Measurements from ENCODE around the gene CENPA. TPM values are rescaled to one million over a fixed set of nuclear protein-coding genes. Genes with fewer than 3 reads are reported as not detected.

The CENPA gene
- total and polyA plus RNA-seq, 2 of the 13 experiments (the other 11 are each of a cell fraction or from before 2014, with no cell fraction given): 28.5 to 38.5 TPM

DNA sequence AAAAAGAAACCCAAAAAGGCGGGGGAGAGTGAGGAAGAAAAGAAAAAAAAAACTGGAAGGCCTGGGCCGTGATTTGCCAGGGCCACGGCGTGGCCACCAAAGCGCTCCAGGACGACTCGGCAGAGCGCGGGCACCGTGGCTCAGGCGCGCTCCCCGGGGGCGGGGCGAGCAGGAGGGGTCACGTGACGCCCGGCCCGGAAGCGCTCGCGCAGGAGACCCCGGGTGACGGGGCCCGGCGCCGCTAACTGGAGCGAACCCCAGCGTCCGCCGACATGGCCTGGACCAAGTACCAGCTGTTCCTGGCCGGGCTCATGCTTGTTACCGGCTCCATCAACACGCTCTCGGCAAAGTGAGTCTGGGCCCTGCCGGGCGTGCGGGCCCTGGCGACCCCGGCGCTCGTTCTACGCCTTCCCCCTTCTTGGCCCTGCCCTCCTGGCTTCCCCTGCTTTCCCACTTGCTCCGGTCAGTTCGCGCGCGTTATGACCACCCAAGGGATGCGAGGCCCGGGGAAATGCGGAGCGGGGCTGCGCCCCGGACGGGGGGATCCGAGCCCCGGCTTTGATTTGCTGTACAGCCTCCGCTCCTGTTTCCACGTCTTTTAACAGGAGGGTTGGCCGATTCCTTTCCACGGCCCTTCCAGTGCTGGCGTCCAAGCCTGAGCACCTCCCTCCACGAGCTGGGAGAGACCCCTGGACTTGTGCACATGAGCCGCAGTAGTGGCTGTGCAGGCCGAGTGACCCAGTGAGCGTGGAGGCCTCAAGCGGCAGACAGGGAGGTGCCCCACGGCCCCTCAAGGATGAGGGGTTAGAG, 21.6 kb upstream of the CENPA start, which contains the start of gene SLC35F6 (continued):
- TF ChIP-seq, protein P1, sequence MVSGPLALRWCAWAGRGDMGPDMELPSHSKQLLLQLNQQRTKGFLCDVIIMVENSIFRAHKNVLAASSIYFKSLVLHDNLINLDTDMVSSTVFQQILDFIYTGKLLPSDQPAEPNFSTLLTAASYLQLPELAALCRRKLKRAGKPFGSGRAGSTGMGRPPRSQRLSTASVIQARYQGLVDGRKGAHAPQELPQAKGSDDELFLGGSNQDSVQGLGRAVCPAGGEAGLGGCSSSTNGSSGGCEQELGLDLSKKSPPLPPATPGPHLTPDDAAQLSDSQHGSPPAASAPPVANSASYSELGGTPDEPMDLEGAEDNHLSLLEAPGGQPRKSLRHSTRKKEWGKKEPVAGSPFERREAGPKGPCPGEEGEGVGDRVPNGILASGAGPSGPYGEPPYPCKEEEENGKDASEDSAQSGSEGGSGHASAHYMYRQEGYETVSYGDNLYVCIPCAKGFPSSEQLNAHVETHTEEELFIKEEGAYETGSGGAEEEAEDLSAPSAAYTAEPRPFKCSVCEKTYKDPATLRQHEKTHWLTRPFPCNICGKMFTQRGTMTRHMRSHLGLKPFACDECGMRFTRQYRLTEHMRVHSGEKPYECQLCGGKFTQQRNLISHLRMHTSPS (CRISPR knock-in tag; IDR thresholded peaks at IDR 0.05; ENCODE audit: low read depth): no peak; the same call in 1 of the 2 replicates
- no peak for TF ChIP-seq ZFP37 (CRISPR knock-in tag; IDR thresholded peaks at IDR 0.05; ENCODE audit: borderline replicate concordance)
- TF ChIP-seq HES4 (CRISPR knock-in tag; IDR thresholded peaks at IDR 0.05; ENCODE audit: borderline replicate concordance): 0 out of 2 replicates have a peak, but pooled peaks have one; percentile 31
- peak; percentile 71; the same call in 1 of the 2 replicates for TF ChIP-seq MAZ (IDR thresholded peaks at IDR 0.05; ENCODE audit: borderline replicate concordance, low read depth, low read length)
- TF ChIP-seq MAZ (CRISPR knock-in tag; IDR thresholded peaks at IDR 0.05; ENCODE audit: low read depth): peak; percentile 85
- TF ChIP-seq NFE2L2 (IDR thresholded peaks at IDR 0.05; ENCODE audit: low read length): no peak
- no peak for TF ChIP-seq PRPF4 (IDR thresholded peaks at IDR 0.05; ENCODE audit: low read depth, low read length, poor library complexity, severe bottlenecking)
- no peak for TF ChIP-seq DPF2 (CRISPR knock-in tag; IDR thresholded peaks at IDR 0.05; ENCODE audit: borderline replicate concordance, low read depth)
- peak; percentile 53; the same call in 1 of the 2 replicates for TF ChIP-seq ZBTB7B (CRISPR knock-in tag; IDR thresholded peaks at IDR 0.05)
- no peak for TF ChIP-seq KLF15 (CRISPR knock-in tag; IDR thresholded peaks at IDR 0.05; ENCODE audit: borderline replicate concordance)
- no peak for TF ChIP-seq ZC3H4 (CRISPR knock-in tag; IDR thresholded peaks at IDR 0.05; ENCODE audit: borderline replicate concordance)
- no peak for TF ChIP-seq ZNF674 (CRISPR knock-in tag; IDR thresholded peaks at IDR 0.05; ENCODE audit: low read depth)
- TF ChIP-seq, protein P2, sequence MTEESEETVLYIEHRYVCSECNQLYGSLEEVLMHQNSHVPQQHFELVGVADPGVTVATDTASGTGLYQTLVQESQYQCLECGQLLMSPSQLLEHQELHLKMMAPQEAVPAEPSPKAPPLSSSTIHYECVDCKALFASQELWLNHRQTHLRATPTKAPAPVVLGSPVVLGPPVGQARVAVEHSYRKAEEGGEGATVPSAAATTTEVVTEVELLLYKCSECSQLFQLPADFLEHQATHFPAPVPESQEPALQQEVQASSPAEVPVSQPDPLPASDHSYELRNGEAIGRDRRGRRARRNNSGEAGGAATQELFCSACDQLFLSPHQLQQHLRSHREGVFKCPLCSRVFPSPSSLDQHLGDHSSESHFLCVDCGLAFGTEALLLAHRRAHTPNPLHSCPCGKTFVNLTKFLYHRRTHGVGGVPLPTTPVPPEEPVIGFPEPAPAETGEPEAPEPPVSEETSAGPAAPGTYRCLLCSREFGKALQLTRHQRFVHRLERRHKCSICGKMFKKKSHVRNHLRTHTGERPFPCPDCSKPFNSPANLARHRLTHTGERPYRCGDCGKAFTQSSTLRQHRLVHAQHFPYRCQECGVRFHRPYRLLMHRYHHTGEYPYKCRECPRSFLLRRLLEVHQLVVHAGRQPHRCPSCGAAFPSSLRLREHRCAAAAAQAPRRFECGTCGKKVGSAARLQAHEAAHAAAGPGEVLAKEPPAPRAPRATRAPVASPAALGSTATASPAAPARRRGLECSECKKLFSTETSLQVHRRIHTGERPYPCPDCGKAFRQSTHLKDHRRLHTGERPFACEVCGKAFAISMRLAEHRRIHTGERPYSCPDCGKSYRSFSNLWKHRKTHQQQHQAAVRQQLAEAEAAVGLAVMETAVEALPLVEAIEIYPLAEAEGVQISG (CRISPR knock-in tag; IDR thresholded peaks at IDR 0.05): peak; percentile 77
- no peak for TF ChIP-seq STAT5B (CRISPR knock-in tag; IDR thresholded peaks at IDR 0.05)
- no peak; the same call in 1 of the 2 replicates for TF ChIP-seq ZNF256 (CRISPR knock-in tag; conservative IDR thresholded peaks at IDR 0.05)
- no peak for TF ChIP-seq RBAK (CRISPR knock-in tag; IDR thresholded peaks at IDR 0.05)
- TF ChIP-seq ZNF264 (CRISPR knock-in tag; IDR thresholded peaks at IDR 0.05): no peak; the same call in 1 of the 2 replicates
- TF ChIP-seq HDAC1 (CRISPR knock-in tag; IDR thresholded peaks at IDR 0.05): peak; percentile 78; the same call in 1 of the 2 replicates
- TF ChIP-seq POLR2AphosphoS2 (IDR thresholded peaks at IDR 0.05; ENCODE audit: low read depth, low read length): no peak
- no peak for TF ChIP-seq NFE2 (CRISPR knock-in tag; IDR thresholded peaks at IDR 0.05)
- no peak for TF ChIP-seq ZFP36L2 (CRISPR knock-in tag; IDR thresholded peaks at IDR 0.05)
- 0 out of 2 replicates have a peak, but pooled peaks have one; percentile 81 for TF ChIP-seq ZNF577 (CRISPR knock-in tag; IDR thresholded peaks at IDR 0.05; ENCODE audit: borderline replicate concordance, low read depth)
- TF ChIP-seq, protein P3, sequence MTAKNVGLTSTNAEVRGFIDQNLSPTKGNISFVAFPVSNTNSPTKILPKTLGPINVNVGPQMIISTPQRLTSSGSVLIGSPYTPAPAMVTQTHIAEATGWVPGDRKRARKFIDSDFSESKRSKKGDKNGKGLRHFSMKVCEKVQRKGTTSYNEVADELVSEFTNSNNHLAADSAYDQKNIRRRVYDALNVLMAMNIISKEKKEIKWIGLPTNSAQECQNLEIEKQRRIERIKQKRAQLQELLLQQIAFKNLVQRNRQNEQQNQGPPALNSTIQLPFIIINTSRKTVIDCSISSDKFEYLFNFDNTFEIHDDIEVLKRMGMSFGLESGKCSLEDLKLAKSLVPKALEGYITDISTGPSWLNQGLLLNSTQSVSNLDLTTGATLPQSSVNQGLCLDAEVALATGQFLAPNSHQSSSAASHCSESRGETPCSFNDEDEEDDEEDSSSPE (CRISPR knock-in tag; IDR thresholded peaks at IDR 0.05): peak; percentile 74
- peak; percentile 30; the same call in 1 of the 2 replicates for TF ChIP-seq ZNF782 (CRISPR knock-in tag; IDR thresholded peaks at IDR 0.05; ENCODE audit: borderline replicate concordance)
- TF ChIP-seq ZNF138 (CRISPR knock-in tag; IDR thresholded peaks at IDR 0.05; ENCODE audit: low read depth): peak; percentile 96

Measured in HepG2 (cell line).